GM04504 (cell line): Measurements from ENCODE around the gene SLC24A4.

Source experiments
- DNase-seq: peaks from one replicate; pipeline ENCODE4 v3.0.0-alpha.2; 2012; ENCODE audit warnings: low read depth

The SLC24A4 gene

GRCh38 chr14:92368001-92368400, 45.0 kb downstream of the SLC24A4 start:
- no peak for DNase-seq

GRCh38 chr14:92369097-92369496, 46.1 kb downstream of the SLC24A4 start:
- DNase-seq: no peak

DNA sequence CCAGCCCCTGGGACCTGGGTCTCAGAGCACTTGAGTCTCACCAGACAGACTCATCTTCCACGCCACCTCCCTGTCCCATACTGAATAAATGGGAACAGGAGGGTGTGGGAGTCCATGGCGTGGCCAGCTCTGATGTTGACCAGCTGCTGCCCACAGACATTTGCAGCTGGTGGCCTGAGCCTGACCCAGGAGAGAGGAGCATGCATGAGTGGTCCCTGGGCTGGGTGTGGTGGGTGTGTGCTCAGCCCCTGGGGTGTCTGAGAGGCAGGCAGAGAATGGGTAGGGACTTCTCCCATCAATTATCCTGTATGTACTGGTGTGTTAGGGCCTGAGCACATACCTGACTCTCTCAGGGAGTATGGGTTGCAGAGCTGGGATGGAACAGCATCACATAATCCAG, 49.3 kb downstream of the SLC24A4 start:
- DNase-seq: no peak

DNA sequence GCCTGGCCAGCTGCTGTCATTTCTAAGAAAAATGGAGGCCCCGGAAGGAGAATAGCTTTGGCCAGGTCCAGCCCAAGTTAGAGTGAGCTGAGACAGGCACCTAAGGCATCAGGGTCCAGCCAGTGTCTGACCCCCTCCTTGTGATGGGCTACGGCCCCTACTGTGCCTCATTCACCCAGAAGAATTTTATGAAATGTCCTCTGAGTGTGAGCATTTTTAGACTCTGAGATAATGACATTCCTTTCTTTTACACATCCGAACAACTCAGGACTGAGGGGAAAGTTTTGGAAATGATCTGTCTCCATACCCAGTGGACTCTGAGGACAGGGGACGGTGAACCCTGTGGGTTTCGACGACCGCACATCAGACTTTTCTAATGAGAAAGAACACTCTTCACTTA, 50.4 kb downstream of the SLC24A4 start:
- no peak for DNase-seq

- no peak for DNase-seq
Observed at GRCh38 chr14:92380131-92380530, 57.2 kb downstream of the SLC24A4 start.

DNA sequence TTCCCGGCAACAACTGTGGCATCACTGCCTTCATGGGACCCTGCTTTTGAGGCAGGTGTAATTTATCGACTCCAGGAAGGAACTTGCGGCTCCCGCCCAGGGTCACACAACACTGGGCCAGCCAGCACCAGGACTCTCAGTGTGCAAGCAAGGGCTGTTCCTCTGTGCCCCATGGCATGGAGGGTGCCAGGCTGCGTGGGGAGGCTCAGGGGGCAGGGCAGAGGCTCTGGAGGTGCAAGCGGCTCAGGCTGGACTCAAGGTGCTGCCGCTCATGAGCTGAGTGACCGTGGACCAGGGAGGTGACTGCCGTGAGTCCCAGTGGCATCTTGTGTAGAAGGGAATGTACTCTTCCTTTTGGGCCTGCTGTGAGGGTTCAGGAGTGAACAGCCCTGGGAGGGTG, 57.6 kb downstream of the SLC24A4 start:
- DNase-seq: no peak

GRCh38 chr14:92382677-92383076, 59.7 kb downstream of the SLC24A4 start:
- no peak for DNase-seq

GRCh38 chr14:92383805-92384204, 60.8 kb downstream of the SLC24A4 start:
- no peak for DNase-seq

DNA sequence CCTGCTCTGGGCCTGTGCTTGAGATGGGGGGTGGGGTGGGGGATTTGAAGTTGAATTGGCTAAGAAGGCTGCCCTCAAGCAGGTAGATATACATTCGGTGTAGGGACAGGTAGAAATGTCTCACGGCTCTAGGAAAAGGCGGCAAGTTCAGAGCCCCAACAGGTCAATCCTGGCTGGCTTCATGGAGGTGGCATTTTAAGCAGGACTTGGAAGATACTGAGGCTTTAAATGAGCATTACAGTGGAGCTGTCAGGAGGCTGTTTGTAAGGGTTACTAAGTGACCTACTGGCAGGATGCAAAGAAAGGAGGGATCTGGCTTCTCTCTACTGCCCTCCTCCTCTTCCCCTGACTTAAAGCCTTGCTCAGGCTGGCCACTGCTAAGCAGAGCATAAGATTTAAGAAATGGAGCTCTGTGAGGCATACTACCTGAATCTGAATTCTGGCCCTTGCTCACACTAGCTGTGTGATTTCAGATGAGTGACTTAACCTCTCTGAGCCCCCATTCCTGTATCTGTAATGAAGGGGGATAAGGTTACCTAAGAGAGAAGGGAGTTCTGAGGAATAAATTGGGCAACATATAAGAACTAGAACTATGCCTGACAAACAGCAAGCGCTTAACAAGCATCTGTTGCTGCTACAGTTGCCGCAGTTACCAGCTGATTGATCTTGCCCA, 61.6 kb downstream of the SLC24A4 start:
- DNase-seq: no peak

GRCh38 chr14:92385561-92385960, 62.6 kb downstream of the SLC24A4 start:
- no peak for DNase-seq

DNA sequence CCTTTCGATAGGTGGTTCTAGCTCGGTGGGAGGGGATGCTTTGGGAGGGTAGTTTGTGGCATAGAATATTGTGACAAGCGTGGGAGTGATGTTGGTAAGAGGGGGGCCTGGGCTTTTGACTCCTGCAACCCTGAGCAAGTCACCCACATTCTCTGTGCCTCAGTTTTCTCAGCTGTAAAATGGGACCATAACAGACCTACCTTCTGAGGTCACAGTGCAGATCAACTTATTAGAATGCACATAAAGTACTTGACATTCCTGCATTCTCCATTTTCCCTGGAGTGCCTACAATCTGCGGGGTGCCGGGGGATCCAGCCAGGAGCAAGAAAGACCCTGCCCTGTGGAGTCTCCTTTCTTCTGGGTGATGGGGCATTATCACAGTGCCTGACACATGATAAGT, 63.2 kb downstream of the SLC24A4 start:
- no peak for DNase-seq

GRCh38 chr14:92386637-92387036, 63.7 kb downstream of the SLC24A4 start:
- DNase-seq: no peak

GRCh38 chr14:92387578-92387977, 64.6 kb downstream of the SLC24A4 start:
- DNase-seq: no peak

DNA sequence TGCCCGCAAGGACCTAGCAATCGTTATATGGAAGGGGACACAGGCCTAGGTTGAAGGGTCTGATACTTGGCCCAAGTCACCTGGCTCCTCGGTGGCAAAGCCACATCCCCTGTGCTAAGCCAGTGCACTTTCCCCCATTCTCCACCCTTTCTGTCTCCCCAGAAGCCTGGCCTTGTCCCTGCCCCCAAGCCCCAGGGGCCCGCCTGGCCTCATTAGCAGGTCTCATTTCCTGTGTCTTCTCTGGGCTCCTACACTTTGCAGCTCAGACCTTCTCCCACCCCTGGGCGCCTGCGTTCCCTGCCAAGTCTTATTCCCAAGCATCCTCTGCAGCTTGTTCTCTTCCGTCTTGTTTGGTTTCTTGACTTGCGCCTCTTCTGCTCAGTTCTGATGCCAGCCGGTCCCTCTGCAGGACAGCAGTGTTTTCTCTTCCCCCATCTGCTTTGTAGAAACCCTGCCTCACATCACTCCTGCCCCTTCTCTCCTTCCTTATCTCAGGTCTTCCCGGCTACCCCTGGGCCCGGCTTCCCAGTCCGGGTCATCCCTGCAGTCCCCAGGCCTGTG, 66.7 kb downstream of the SLC24A4 start:
- no peak for DNase-seq

- DNase-seq: no peak
Observed at GRCh38 chr14:92391726-92392125, 68.8 kb downstream of the SLC24A4 start.

DNA sequence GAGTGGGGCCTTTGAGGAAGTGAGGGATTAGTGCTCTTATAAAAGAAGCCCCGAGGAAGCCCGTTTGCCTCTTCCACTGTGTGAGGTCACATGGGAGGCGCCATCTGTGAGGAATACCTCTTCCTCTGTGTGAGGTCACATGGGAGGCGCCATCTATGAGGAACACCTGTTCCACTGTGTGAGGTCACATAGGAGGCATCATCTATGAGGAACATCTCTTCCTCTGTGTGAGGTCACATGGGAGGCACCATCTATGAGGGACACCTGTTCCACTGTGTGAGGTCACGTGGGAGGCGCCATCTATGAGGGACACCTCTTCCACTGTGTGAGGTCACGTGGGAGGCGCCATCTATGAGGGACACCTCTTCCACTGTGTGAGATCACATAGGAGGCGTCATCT, 69.7 kb downstream of the SLC24A4 start:
- no peak for DNase-seq

DNA sequence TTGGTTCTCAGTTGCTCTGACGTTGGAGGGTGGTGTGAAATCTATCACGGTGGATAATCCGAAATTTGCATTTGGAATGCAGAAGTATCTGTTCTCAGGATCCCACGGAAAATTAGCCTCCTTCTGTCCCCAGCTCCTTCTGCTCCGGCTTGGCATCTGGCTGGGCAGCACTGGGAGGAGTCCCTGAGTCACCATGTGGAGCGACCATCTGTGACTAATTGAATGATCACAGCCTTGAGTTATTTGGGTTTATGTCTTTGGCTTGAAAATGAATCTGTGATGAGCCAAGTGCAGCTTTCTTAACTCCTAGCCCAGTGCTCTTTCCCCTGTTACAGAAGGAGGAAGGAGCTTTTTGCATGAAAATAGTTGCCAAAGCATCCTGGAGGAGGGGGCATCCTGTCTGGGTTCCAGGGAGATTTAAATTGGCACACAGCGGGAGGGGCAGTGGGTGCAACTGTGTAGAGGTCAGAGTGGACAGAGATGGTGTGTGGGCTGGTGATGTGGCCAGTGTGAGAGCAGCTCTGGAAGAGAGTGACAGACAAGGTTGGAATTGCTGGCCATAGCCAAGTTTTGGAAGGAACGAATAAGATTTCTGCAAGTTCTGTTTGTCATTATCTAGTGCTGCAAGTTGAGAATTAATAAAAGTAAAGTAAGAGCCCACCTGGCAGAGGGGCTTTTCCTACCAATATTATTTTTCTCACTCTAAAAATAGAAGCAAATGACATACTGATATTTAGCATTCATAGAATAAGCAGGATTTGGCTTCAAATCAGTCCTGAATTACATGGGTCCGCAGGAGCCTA, 74.4 kb downstream of the SLC24A4 start:
- DNase-seq: peak; percentile 76

DNA sequence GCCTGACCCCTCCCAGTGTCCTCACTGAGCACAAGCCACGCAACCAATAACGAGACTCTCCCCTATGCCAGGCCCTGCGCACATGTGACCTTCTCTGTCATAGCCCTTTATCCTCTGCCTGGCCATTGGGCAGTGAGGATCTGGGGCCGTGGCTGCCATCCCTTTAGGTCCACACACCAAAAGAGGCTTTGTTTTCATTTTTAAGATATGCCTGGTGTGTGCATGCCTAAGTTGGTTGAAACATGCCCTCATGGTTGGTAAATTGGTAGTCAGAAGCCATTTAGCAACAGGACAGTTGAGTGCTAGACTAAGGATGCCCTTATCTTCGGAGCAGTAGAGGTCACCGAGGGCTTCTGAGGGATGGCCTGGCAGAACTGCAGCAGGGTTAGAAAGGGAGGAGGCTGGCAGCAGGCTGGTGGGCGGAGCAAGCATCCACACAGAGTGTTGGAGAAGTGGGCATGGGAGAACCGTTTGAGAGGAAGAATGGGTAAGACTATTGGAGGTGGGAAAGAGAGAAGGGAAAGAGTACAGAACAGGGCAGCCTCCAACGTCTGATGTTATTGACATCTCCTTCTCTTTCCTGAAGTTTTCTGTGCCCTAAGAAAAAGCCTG, 75.1 kb downstream of the SLC24A4 start:
- no peak for DNase-seq

GRCh38 chr14:92398888-92399636, 76.1 kb downstream of the SLC24A4 start:
- no peak for DNase-seq

DNA sequence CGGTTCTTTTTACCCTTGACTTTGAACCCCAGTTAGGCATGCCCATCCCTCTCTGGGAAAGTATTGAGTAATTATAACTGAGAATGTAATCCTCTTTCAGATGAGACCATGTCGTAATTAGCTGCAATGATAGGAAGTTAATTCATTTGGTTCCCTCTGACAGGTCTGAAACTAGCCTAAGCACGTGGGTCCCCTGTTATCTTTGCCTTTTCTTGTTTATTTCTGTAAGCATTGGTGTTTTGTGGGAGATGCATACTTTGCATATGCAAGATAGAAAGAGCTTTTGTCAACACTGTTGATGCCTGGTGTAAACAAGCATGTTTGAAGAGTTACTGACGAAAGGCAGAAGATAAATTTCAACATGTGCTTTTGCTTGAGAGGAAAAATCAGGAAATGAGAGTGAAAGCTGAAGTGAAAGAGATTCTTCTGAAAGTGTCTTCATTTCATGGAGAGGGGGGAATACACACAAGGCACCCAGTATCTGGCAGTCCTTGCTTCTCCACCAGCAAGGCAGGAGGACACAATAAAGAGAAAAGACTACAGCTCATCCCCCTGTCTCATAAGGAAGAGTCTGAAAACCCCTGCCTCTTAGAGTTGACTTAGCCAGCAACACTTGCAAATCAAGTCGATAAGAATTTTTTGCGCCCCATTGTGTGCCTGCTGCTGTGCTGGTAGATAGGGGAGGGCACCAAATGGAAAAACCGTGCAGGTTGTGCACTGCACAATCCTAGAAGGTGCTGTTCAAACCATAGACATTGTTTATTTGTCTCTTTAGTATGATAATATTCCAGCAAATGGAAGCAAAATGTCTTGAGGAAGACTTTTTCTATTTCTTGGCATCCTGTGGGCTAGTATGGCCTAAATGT, 77.8 kb downstream of the SLC24A4 start:
- DNase-seq: no peak

DNA sequence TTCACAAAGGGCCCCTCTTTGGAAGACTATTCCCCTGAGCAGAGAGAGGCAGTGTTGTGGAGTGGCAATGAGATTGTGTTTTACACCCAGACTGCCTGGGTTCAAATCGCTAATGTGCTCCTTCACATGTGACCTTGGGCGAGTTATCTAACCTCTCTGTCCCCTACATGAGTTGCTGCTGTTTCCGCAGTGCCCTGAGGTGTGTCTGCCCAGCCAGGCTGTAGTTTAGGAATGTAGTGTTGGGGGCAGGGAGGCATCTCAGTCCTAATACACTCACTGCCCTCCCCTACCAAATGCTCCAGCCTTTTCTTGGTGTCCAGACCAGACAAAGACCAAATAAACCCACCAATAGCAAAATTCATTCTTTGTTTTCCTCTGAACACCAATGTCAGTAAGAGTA, 78.6 kb downstream of the SLC24A4 start:
- DNase-seq: no peak
